NOMO-1 treated with DMSO at 0.1 percent for 48 hours (cell line): Measurements from ENCODE around the gene DDX10.
A peak's percentile ranks its signal among the peaks of the same experiment; 100 is the strongest.
"Not testable (repeated sequence)": the region's sequence is repeated elsewhere in the genome, so short reads cannot be mapped to it uniquely, and the experiment has no call there.

ENCODE experiments used
- DNase-seq: peaks from one replicate; lab custom pipeline; 2025; ENCODE audit not compliant: unreplicated experiment; lab: John Stamatoyannopoulos, UW

The DDX10 gene

GRCh38 chr11:108664730-108665525, at the start of gene DDX10:
Gene DDX10 (plus strand): TSS chr11:108665069. CDS start chr11:108665154, 85 bp downstream.
- DNase-seq = peak; percentile 96

GRCh38 chr11:108616549-108616948, 48.3 kb upstream of the DDX10 start:
- DNase-seq = no peak

- no peak for DNase-seq
Observed at GRCh38 chr11:108617055-108617454, 47.8 kb upstream of the DDX10 start.

- DNase-seq = no peak
Observed at GRCh38 chr11:108618529-108618928, 46.3 kb upstream of the DDX10 start.

GRCh38 chr11:108620958-108621772, 43.7 kb upstream of the DDX10 start:
- DNase-seq = no peak

- no peak for DNase-seq
Observed at GRCh38 chr11:108622341-108622740, 42.5 kb upstream of the DDX10 start.

GRCh38 chr11:108624196-108624925, 40.5 kb upstream of the DDX10 start:
- no peak for DNase-seq

- DNase-seq = no peak
Observed at GRCh38 chr11:108628326-108628725, 36.5 kb upstream of the DDX10 start.

GRCh38 chr11:108628812-108629211, 36.1 kb upstream of the DDX10 start:
- no peak for DNase-seq

GRCh38 chr11:108629274-108629673, 35.6 kb upstream of the DDX10 start:
- DNase-seq = no peak

GRCh38 chr11:108632041-108632704, 32.7 kb upstream of the DDX10 start:
- DNase-seq = no peak

GRCh38 chr11:108635106-108635505, 29.8 kb upstream of the DDX10 start:
- no peak for DNase-seq

- DNase-seq = no peak
Observed at GRCh38 chr11:108636222-108636621, 28.6 kb upstream of the DDX10 start.

GRCh38 chr11:108639146-108639545, 25.7 kb upstream of the DDX10 start:
- no peak for DNase-seq

GRCh38 chr11:108641752-108642151, 23.1 kb upstream of the DDX10 start:
- not testable (repeated sequence) for DNase-seq

- DNase-seq = no peak
Observed at GRCh38 chr11:108643974-108644373, 20.9 kb upstream of the DDX10 start.

- no peak for DNase-seq
Observed at GRCh38 chr11:108645970-108646369, 18.9 kb upstream of the DDX10 start.

- DNase-seq = no peak
Observed at GRCh38 chr11:108647387-108647700, 17.5 kb upstream of the DDX10 start.

GRCh38 chr11:108647701-108648527, 17.0 kb upstream of the DDX10 start:
- DNase-seq = peak; percentile 28

GRCh38 chr11:108648528-108648885, 16.4 kb upstream of the DDX10 start:
- no peak for DNase-seq
